K562 (cell line): ENCODE results near the gene ARL8A.

Experiments used
- CEBPB ChIP-seq: fragments of 450-650 bp; IDR thresholded peaks from 2 replicates; pipeline ENCODE4 v1.6.1; 2016; ENCODE audit warnings: missing genetic modification characterization, missing compliant biosample characterization
- CTCF ChIP-seq, 3 experiments: IDR thresholded peaks in 2 of 3; conservative IDR thresholded peaks in 1 of 3; 2 replicates each; pipeline ENCODE4 v1.5.1; 2011 to 2012; ENCODE audit warnings: low read length in 3 of 3, mild to moderate bottlenecking in 3 of 3, control low read depth in 2 of 3, improper control_type of control experiment in 1 of 3, inconsistent platforms in 1 of 3, low read depth in 1 of 3, mixed read lengths in 1 of 3, moderate library complexity in 1 of 3; ENCODE audit not compliant: insufficient read depth in 2 of 3
- FOSL1 ChIP-seq: fragments of 200-800 bp; sonication (Bioruptor generic); conservative IDR thresholded peaks from 2 replicates; pipeline ENCODE4 v1.6.1; 2016; ENCODE audit warnings: missing genetic modification characterization, missing compliant biosample characterization
- GTF2F1 ChIP-seq: IDR thresholded peaks from 2 replicates; pipeline ENCODE4 v1.6.1; 2011; ENCODE audit warnings: low read depth, low read length, improper control_type of control experiment
- HDAC2 ChIP-seq: fragments of 450-650 bp; IDR thresholded peaks from 2 replicates; pipeline ENCODE4 v1.6.1; 2016; ENCODE audit warnings: mild to moderate bottlenecking
- KAT7 ChIP-seq: sonication (generic); formaldehyde crosslinking; IDR thresholded peaks from 2 replicates; pipeline ENCODE4 v1.8.0; 2022; ENCODE audit warnings: missing genetic modification reagents, mild to moderate bottlenecking, borderline replicate concordance
- MEF2A ChIP-seq: IDR thresholded peaks from 2 replicates; pipeline ENCODE4 v1.6.1; 2011; ENCODE audit warnings: low read depth, mild to moderate bottlenecking, low read length, moderate library complexity; ENCODE audit not compliant: control insufficient read depth
- POLR2AphosphoS5 ChIP-seq: IDR thresholded peaks from 2 replicates; pipeline ENCODE4 v1.6.1; 2011; ENCODE audit warnings: mild to moderate bottlenecking, low read depth, low read length, moderate library complexity; ENCODE audit not compliant: control insufficient read depth, insufficient read depth
- PTBP1 ChIP-seq: fragments of 200-400 bp; formaldehyde crosslinking; IDR thresholded peaks from 2 replicates; pipeline ENCODE4 v1.6.1; 2017; ENCODE audit warnings: low read depth, low read length
- RAD21 ChIP-seq, 2 experiments: fragments of 250-450 bp in 1 of 2; fragments of 450-650 bp in 1 of 2; sonication (Bioruptor Pico) in 1 of 2; formaldehyde crosslinking in 1 of 2; IDR thresholded peaks in 1 of 2; conservative IDR thresholded peaks in 1 of 2; 2 replicates each; pipeline versions ENCODE4 v1.4.0 to v1.8.0; 2020 to 2022; ENCODE audit warnings: mild to moderate bottlenecking in 2 of 2, moderate library complexity in 1 of 2
- RFX1 ChIP-seq: fragments of 450-650 bp; IDR thresholded peaks from 2 replicates; pipeline ENCODE4 v1.6.1; 2016; ENCODE audit warnings: mild to moderate bottlenecking, moderate library complexity
- ZFP36 ChIP-seq: fragments of 150-350 bp; IDR thresholded peaks from 2 replicates; pipeline ENCODE4 v1.6.1; 2018; ENCODE audit warnings: low read length, low read depth; ENCODE audit not compliant: partially characterized antibody

GRCh38 chr1:202127061-202127460 is 17.5 kb downstream of the ARL8A start:
- no peak for TF ChIP-seq MEF2A
- TF ChIP-seq FOSL1 (tag), result no peak
- TF ChIP-seq GTF2F1, result no peak
- TF ChIP-seq CTCF (IDR thresholded peaks at IDR 0.05 in 2 of 3, conservative IDR thresholded peaks at IDR 0.05 in 1 of 3; ENCODE audit: insufficient read depth in 2 of 3, low read depth in 1 of 3, low read length in 3 of 3), result no peak
- TF ChIP-seq POLR2AphosphoS5, result no peak
- no peak for TF ChIP-seq RFX1
- TF ChIP-seq ZFP36, result no peak
- no peak for TF ChIP-seq CEBPB (tag)
- no peak for TF ChIP-seq HDAC2
- no peak for TF ChIP-seq RAD21 (CRISPR knock-in tag; conservative IDR thresholded peaks at IDR 0.05 in 1 of 2, IDR thresholded peaks at IDR 0.05 in 1 of 2)
- TF ChIP-seq KAT7 (CRISPR knock-in tag), result no peak
- TF ChIP-seq PTBP1, result no peak
